Upper lobe of left lung (tissue), 6 donors: ENCODE measurements around the gene TMEM184B. TPM values are rescaled to one million over a fixed set of nuclear protein-coding genes. Genes with fewer than 3 reads are reported as not detected.
"Not testable (repeated sequence)": the region's sequence is repeated elsewhere in the genome, so short reads cannot be mapped to it uniquely, and the experiment has no call there.

Experiments
- ATAC-seq, 2 donors: fragments of 200-7000 bp; cut with Tn5 transposase; one replicate each; pipeline ENCODE4 v1.9.1; 2022; ENCODE audit warnings: mild to moderate bottlenecking in 2 of 2, moderate library complexity in 2 of 2; ENCODE audit not compliant: low FRiP score in 2 of 2
- DNase-seq, 2 donors: peaks; one replicate each; pipeline ENCODE4 v3.0.0-alpha.2; 2019 to 2020
- H3K27ac ChIP-seq, 4 donors: fragments of 200-600 bp; sonication (generic); one replicate each; pipeline ENCODE4 v1.5.1; 2016 to 2019
- H3K27me3 ChIP-seq, 4 donors: fragments of 200-600 bp; sonication (generic); one replicate each; pipeline ENCODE4 v1.5.1; 2017 to 2019
- H3K36me3 ChIP-seq, 4 donors: fragments of 200-600 bp; sonication (generic); one replicate each; pipeline ENCODE4 v1.5.1; 2016 to 2019
- H3K4me1 ChIP-seq, 4 donors: fragments of 200-600 bp; sonication (generic); one replicate each; pipeline ENCODE4 v1.5.1; 2018 to 2019
- H3K4me3 ChIP-seq, 4 donors: fragments of 200-600 bp; sonication (generic); one replicate each; pipeline ENCODE4 v1.5.1; 2017 to 2019; ENCODE audit warnings: mild to moderate bottlenecking in 2 of 4, moderate library complexity in 1 of 4
- H3K9me3 ChIP-seq, 4 donors: fragments of 200-600 bp; sonication (generic); one replicate each; pipeline ENCODE4 v1.5.1; 2018 to 2019
- EP300 ChIP-seq, 4 donors: sonication (generic); formaldehyde crosslinking; IDR thresholded peaks; one replicate each; pipeline ENCODE4 v1.5.1; 2017; ENCODE audit warnings: antibody characterized with exemption in 4 of 4, control low read depth in 2 of 4
- POLR2A ChIP-seq, 4 donors: fragments of 450-650 bp; IDR thresholded peaks; one replicate each; pipeline ENCODE4 v1.5.1; 2016 to 2017; ENCODE audit warnings: antibody characterized with exemption in 4 of 4, mild to moderate bottlenecking in 2 of 4
- POLR2AphosphoS5 ChIP-seq, 2 donors: sonication (generic); formaldehyde crosslinking; IDR thresholded peaks; one replicate each; pipeline ENCODE4 v1.5.1; 2017; ENCODE audit warnings: antibody characterized with exemption in 2 of 2
- WGBS, 2 donors: methylation state at CpG; one replicate each; pipeline ENCODE4 v1.1.5; 2017 to 2018; 5-methylcytosine and 5-hydroxymethylcytosine counted together
- total RNA-seq, 6 donors: library from RNA; depleted of rRNA in 4 of 6; stranded (reverse); fragments of >200 nt in 4 of 6; gene quantifications; one replicate each; pipeline versions ENCODE4 v1.1.0 to v1.2.1, GENCODE V29; 2016 to 2021
- TF ChIP-seq, protein P1 (sequence below), 6 experiments: fragments of 450-650 bp in 4 of 6; fragments of 200-600 bp in 2 of 6; sonication (generic) in 2 of 6; IDR thresholded peaks; one replicate each; pipeline ENCODE4 v1.5.1; 2016 to 2019; ENCODE audit warnings: antibody characterized with exemption in 6 of 6
- donor health status: DM: no; HTN: no; CAD: no; lungs with moderate emphysema.
- donor health status: DM: no; HTN: yes; CAD: no; lungs with severe emphysema.

Gene TMEM184B
- total RNA-seq, 6 donors from 2014 or later: 47.5 to 141 (median 72.1) TPM

DNA sequence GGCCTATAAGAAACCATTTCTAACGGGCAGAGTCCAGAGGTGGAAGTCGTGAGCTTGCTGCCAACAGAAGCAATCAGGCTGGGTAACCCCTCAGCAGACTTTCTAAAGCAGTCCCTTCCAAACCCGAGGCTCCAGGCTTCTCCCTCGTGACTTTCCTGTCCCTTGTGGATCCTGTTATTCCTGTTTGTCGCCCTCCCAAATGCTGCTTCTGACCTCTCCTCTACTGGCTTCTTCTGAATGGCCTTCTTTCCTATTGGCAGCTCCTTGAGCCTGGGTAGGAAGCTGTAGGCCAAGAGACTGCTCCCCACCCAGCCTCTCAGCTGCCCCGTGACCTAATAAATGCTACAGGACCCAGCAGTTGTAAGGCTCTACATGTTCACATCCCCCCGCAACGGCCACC, 36.0 kb downstream of the TMEM184B start:
- peaks cover 0 to 51% (median 30%) of the 10 kb centered on the region in 4 donors for H3K36me3 ChIP-seq
- no peak for TF ChIP-seq POLR2A (IDR thresholded peaks at IDR 0.05)
- peak in 1 of 2 donors; percentile 43 for TF ChIP-seq POLR2AphosphoS5 (IDR thresholded peaks at IDR 0.05)
- TF ChIP-seq EP300 (IDR thresholded peaks at IDR 0.05): peak in 1 of 4 donors; percentile 59
- DNase-seq: peak in 1 of 2 donors; percentile 74
- peak overlapping the region; percentile 30 to 65 (median 47) for H3K27ac ChIP-seq
- peak in 1 of 2 donors; percentile 24 for ATAC-seq
- 64 to 67% methylated on average over 8 of the region's 8 CpGs for WGBS, 2 donors
- no peaks in the 10 kb centered on the region for H3K27me3 ChIP-seq
- H3K4me1 ChIP-seq: peaks cover 38 to 54% (median 40%) of the 10 kb centered on the region in 4 donors
- H3K9me3 ChIP-seq: no peaks in the 10 kb centered on the region
- H3K4me3 ChIP-seq: no peak overlapping the region

DNA sequence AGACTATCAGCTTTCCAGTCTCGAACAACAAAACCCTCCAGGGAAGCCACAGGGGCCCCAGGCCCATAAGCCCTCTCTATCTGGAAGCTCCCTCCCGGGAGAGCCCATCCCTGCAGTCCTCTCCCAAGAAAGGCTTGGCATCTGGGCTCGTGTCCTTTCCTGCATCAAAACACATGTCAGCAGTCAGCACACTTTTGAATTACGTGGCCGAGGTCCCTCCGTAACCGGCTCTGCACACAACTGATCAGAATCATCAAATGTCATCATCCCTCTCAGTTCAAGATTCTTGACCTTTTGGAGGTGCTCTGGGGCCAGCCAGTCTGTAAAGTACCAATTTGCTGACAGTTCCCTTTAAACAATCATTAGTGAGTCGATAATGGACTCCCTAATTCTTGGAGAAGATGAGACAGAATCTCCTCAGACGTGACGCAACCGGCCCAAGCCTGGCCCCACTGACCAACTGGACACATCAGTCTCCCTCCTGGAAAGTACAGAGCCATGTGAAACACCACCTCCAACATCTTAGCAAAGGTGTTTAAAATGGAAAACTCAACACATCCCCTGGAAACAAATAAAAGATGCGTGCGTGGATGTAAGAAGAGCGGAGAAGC, 37.5 kb downstream of the TMEM184B start:
- Histone ChIP-seq H3K27me3 (no peaks in the 10 kb centered on the region), H3K9me3 (no peaks in the 10 kb centered on the region), H3K4me3 (no peak overlapping the region), H3K4me1 (peaks cover 45 to 57% (median 46%) of the 10 kb centered on the region in 4 donors), H3K27ac (peak overlapping the region in 1 of 4 donors; percentile 32), H3K36me3 (peaks cover 7 to 65% (median 43%) of the 10 kb centered on the region in 4 donors)
- WGBS, 2 donors: 90 to 94% methylated on average over 14 of the region's 14 CpGs
- no peak for ATAC-seq
- no peak for DNase-seq
- no peak for TF ChIP-seq POLR2A (IDR thresholded peaks at IDR 0.05)
- TF ChIP-seq POLR2AphosphoS5 (IDR thresholded peaks at IDR 0.05): no peak
- TF ChIP-seq, protein P1, sequence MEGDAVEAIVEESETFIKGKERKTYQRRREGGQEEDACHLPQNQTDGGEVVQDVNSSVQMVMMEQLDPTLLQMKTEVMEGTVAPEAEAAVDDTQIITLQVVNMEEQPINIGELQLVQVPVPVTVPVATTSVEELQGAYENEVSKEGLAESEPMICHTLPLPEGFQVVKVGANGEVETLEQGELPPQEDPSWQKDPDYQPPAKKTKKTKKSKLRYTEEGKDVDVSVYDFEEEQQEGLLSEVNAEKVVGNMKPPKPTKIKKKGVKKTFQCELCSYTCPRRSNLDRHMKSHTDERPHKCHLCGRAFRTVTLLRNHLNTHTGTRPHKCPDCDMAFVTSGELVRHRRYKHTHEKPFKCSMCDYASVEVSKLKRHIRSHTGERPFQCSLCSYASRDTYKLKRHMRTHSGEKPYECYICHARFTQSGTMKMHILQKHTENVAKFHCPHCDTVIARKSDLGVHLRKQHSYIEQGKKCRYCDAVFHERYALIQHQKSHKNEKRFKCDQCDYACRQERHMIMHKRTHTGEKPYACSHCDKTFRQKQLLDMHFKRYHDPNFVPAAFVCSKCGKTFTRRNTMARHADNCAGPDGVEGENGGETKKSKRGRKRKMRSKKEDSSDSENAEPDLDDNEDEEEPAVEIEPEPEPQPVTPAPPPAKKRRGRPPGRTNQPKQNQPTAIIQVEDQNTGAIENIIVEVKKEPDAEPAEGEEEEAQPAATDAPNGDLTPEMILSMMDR (IDR thresholded peaks at IDR 0.05): no peak
- TF ChIP-seq EP300 (IDR thresholded peaks at IDR 0.05): no peak

DNA sequence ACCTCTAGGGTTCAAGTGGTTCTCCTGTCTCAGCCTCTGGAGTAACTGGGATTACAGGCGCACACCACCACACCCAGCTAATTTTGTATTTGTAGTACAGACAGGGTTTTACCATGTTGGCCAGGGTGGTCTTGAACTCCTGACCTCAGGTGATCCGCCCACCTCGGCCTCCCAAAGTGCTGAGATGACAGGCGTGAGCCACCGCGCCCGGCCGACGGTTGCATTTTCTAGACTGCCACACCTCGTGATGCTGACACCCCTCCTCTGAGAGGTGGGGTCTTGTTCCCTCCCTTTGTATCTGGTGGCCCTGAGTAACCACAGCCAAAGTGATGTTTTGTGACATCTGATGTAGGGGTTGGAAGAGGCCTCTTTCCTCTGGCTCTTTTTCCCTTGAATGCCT, 39.0 kb downstream of the TMEM184B start:
- not testable (repeated sequence) for H3K27me3 ChIP-seq, H3K9me3 ChIP-seq, ATAC-seq, H3K4me3 ChIP-seq
- Histone ChIP-seq H3K36me3 (peaks cover 7 to 69% (median 47%) of the 10 kb centered on the region in 4 donors), H3K4me1 (peaks cover 40 to 54% (median 40%) of the 10 kb centered on the region in 4 donors), H3K27ac (peak overlapping the region in 2 of 4 donors; percentile 55 to 61)
- DNase-seq: peak in 1 of 2 donors; percentile 60
- WGBS, 2 donors: 97 to 98% methylated on average over 10 of the region's 10 CpGs

DNA sequence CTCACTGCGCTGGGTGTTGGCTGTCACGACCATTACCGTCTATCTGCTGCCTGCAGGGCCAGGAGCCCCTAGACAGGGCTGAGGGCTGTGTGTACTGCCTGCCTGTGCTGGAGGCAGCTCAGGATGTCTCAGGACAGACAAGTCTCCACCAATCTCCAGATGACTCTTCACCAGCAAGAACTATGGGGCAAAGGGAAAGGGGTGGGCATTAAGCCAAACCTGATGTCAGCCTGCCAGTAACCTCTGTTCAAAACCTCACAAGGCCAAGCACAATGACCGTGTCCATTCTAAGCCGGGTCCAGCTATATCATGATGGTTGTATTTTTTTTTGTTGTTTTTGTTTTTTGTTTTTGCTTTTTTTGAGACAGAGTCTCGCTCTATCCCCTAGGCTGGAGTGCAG, 39.4 kb downstream of the TMEM184B start:
- H3K9me3 ChIP-seq: no peaks in the 10 kb centered on the region
- H3K36me3 ChIP-seq: peaks cover 7 to 69% (median 47%) of the 10 kb centered on the region in 4 donors
- TF ChIP-seq POLR2AphosphoS5 (IDR thresholded peaks at IDR 0.05): no peak
- 82 to 89% methylated on average over 6 of the region's 6 CpGs for WGBS, 2 donors
- H3K4me1 ChIP-seq: peaks cover 40 to 52% (median 40%) of the 10 kb centered on the region in 4 donors
- H3K27ac ChIP-seq: peak overlapping the region in 2 of 4 donors; percentile 55 to 61
- DNase-seq: no peak
- no peak for ATAC-seq
- no peaks in the 10 kb centered on the region for H3K27me3 ChIP-seq
- H3K4me3 ChIP-seq: no peak overlapping the region

DNA sequence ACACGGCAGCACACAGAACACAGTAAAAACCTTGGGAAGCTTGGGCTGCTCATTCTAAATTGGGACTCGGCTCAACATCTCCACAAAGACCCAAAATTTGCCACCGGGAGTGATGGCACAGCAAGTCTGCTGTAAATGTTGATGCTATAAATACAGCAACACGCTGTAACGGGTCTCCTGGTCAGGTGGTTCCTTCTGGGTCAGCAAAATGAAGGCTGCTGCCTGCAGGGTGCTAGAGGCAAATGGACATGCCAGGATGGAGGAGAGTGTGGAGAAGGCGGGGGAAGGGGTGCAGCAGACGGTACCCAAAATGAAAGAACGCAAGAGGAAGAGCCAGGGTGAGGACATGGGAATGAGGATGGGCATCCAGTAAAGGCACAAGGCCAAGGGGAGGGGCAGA, 40.6 kb downstream of the TMEM184B start:
- Histone ChIP-seq H3K9me3 (no peaks in the 10 kb centered on the region), H3K27ac (peak overlapping the region in 2 of 4 donors; percentile 55 to 61), H3K36me3 (peaks cover 7 to 75% (median 55%) of the 10 kb centered on the region in 4 donors), H3K27me3 (no peaks in the 10 kb centered on the region), H3K4me1 (peaks cover 41 to 55% (median 44%) of the 10 kb centered on the region in 4 donors), H3K4me3 (no peak overlapping the region)
- ATAC-seq: no peak
- 87 to 90% methylated on average over 8 of the region's 8 CpGs for WGBS, 2 donors
- TF ChIP-seq EP300 (IDR thresholded peaks at IDR 0.05) (no peak), POLR2A (IDR thresholded peaks at IDR 0.05) (no peak), POLR2AphosphoS5 (IDR thresholded peaks at IDR 0.05) (no peak)
- TF ChIP-seq, protein P1 (IDR thresholded peaks at IDR 0.05): no peak
- DNase-seq: no peak

DNA sequence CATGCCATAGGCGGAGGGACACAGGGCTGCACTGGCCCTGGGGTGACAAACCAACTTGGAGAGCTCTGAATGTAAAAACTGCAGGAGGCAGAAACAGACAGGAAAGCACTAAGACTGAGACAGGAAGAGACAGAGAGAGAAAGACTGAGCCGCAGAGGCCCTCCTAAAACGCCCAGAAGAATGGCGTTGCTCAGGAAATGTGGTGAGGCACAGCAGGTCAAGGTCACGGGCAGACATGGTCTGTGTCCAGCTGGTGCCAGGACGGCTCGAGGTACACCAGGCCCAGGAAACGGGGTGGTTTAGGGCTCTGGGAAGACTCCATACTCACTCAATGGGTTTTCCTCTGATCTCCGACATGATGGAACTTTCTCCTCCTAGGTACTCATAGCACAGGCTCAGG, 41.9 kb downstream of the TMEM184B start:
- Histone ChIP-seq H3K9me3 (no peaks in the 10 kb centered on the region), H3K27me3 (no peaks in the 10 kb centered on the region), H3K27ac (peak overlapping the region; percentile 70 to 86 (median 77)), H3K4me3 (no peak overlapping the region), H3K36me3 (peaks cover 7 to 76% (median 60%) of the 10 kb centered on the region in 4 donors), H3K4me1 (peaks cover 38 to 52% (median 42%) of the 10 kb centered on the region in 4 donors)
- TF ChIP-seq POLR2AphosphoS5 (IDR thresholded peaks at IDR 0.05) (no peak), POLR2A (IDR thresholded peaks at IDR 0.05) (no peak), EP300 (IDR thresholded peaks at IDR 0.05) (no peak)
- TF ChIP-seq, protein P1 (IDR thresholded peaks at IDR 0.05): no peak
- WGBS, 2 donors: 51 to 77% methylated on average over 9 of the region's 9 CpGs
- ATAC-seq (no peak), DNase-seq (no peak)
